NT2/D1 (cell line): ENCODE results near the gene CLCN7.

Experiments
- SUZ12 ChIP-seq: IDR thresholded peaks from 2 replicates; pipeline ENCODE4 v1.6.1; 2011; ENCODE audit not compliant: insufficient read length, insufficient read depth; ENCODE audit errors: extremely low read depth
- YY1 ChIP-seq: IDR thresholded peaks from 2 replicates; pipeline ENCODE4 v1.6.1; 2011; ENCODE audit not compliant: insufficient read length, insufficient read depth
- ZNF274 ChIP-seq: IDR thresholded peaks from 2 replicates; pipeline ENCODE4 v1.6.1; 2011; ENCODE audit warnings: mild to moderate bottlenecking, low read depth, low read length

DNA sequence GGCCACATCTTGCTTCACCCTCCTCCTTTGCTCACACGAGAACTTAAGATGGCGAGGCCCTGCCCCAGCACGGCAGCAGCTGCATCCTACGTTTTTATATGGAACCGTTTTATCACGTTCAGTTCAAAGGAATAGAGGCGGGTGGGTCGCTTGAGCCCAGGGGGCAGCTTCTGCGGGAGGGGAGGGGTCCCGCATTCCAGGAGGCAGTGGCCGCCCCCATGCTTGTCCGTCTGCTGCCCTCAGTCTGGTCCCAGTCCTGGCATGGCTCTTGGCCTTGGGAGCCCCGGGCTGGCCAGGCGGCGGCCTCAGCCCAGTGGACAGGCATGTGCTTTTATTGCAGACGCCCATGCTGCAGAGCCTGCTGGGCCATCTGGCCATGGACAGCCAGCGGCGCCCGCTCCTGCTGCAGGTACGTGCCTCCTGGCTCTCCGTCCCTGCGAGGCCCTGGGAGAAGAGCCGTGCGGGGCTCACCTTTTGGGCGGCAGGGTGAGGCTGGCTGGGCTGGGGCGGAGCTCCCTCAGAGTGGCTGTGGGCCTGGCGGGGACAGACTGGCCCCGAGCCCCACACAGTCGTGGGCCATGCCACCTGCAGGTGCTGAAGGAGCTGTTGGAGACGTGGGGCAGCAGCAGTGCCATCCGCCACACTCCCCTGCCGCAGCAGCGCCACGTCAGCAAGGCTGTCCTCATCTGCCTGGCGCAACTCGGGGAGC is 25.1 kb upstream of the CLCN7 start:
- TF ChIP-seq YY1 (no peak), ZNF274 (no peak), SUZ12 (no peak)
